Uterus (tissue), 2 donors: Measurements from ENCODE around the gene LMX1A.

Source experiments
- CTCF ChIP-seq, 4 experiments: fragments of 200-600 bp in 2 of 4; fragments of 450-650 bp in 2 of 4; sonication (generic) in 2 of 4; IDR thresholded peaks; one replicate each; pipeline ENCODE4 v1.5.1; 2016 to 2019; ENCODE audit warnings: antibody characterized with exemption in 4 of 4, mild to moderate bottlenecking in 2 of 4, moderate library complexity in 1 of 4
- POLR2A ChIP-seq, 2 donors: fragments of 450-650 bp; IDR thresholded peaks; one replicate each; pipeline ENCODE4 v1.6.1; 2016; ENCODE audit warnings: antibody characterized with exemption in 2 of 2, mild to moderate bottlenecking in 1 of 2, moderate library complexity in 1 of 2

GRCh38 chr1:165383599-165384405 is 27.3 kb upstream of the LMX1A start:
- TF ChIP-seq CTCF (IDR thresholded peaks at IDR 0.05) (no peak), POLR2A (IDR thresholded peaks at IDR 0.05) (no peak)
